HepG2 (cell line): ENCODE data around the gene FIZ1. TPM values are rescaled to one million over a fixed set of nuclear protein-coding genes. Genes with fewer than 3 reads are reported as not detected.

Experiments
- GABPB1 ChIP-seq: IDR thresholded peaks from 2 replicates; pipeline ENCODE4 v1.6.1; 2016; ENCODE audit warnings: mild to moderate bottlenecking, missing genetic modification reagents, moderate library complexity, missing compliant biosample characterization
- GMEB1 ChIP-seq: sonication (generic); formaldehyde crosslinking; IDR thresholded peaks from 2 replicates; pipeline ENCODE4 v1.5.1; 2020; ENCODE audit warnings: missing genetic modification reagents, mild to moderate bottlenecking, borderline replicate concordance
- HDAC1 ChIP-seq: sonication (generic); formaldehyde crosslinking; IDR thresholded peaks from 2 replicates; pipeline ENCODE4 v1.5.1; 2020; ENCODE audit warnings: mild to moderate bottlenecking, missing genetic modification reagents
- HNF4A ChIP-seq: sonication (generic); formaldehyde crosslinking; IDR thresholded peaks from 2 replicates; pipeline ENCODE4 v1.4.0; 2020; ENCODE audit warnings: missing genetic modification reagents
- HNF4G ChIP-seq, 2 experiments: sonication (generic) in 1 of 2; formaldehyde crosslinking in 1 of 2; IDR thresholded peaks; 2 replicates each; pipeline versions ENCODE4 v1.4.0 to v1.6.1; 2011 to 2020; ENCODE audit warnings: borderline replicate concordance in 2 of 2, low read depth in 2 of 2, mild to moderate bottlenecking in 2 of 2, low read length in 1 of 2, missing genetic modification reagents in 1 of 2, moderate library complexity in 1 of 2
- KLF9 ChIP-seq: IDR thresholded peaks from 2 replicates; pipeline ENCODE4 v1.6.1; 2016; ENCODE audit warnings: low read depth
- NRL ChIP-seq: sonication (generic); formaldehyde crosslinking; IDR thresholded peaks from 2 replicates; pipeline ENCODE4 v1.5.0; 2020; ENCODE audit warnings: missing genetic modification reagents, mild to moderate bottlenecking, moderate library complexity, borderline replicate concordance
- POLR2A ChIP-seq, 2 experiments: IDR thresholded peaks; 2 replicates each; pipeline ENCODE4 v1.6.1; 2011; ENCODE audit warnings: low read depth in 2 of 2, low read length in 2 of 2, mild to moderate bottlenecking in 1 of 2, moderate library complexity in 1 of 2; ENCODE audit not compliant: insufficient read depth in 1 of 2
- POLR2AphosphoS5 ChIP-seq: IDR thresholded peaks from 2 replicates; pipeline ENCODE4 v1.6.1; 2012; ENCODE audit warnings: low read depth, low read length
- RBFOX2 ChIP-seq: fragments of 200-400 bp; formaldehyde crosslinking; IDR thresholded peaks from 2 replicates; pipeline ENCODE4 v1.6.1; 2017; ENCODE audit warnings: low read depth, mild to moderate bottlenecking, low read length
- SAP130 ChIP-seq: IDR thresholded peaks from 2 replicates; pipeline ENCODE4 v1.6.1; 2016; ENCODE audit warnings: low read depth
- TAF1 ChIP-seq: sonication (generic); formaldehyde crosslinking; IDR thresholded peaks from 2 replicates; pipeline ENCODE4 v1.4.0; 2020; ENCODE audit warnings: missing genetic modification reagents
- YEATS4 ChIP-seq: sonication (generic); formaldehyde crosslinking; IDR thresholded peaks from 2 replicates; pipeline ENCODE4 v1.4.0; 2020; ENCODE audit warnings: missing genetic modification reagents, borderline replicate concordance
- YY1 ChIP-seq: IDR thresholded peaks from 2 replicates; pipeline ENCODE4 v1.6.1; 2011; ENCODE audit warnings: low read length, low read depth, moderate library complexity, mild to moderate bottlenecking; ENCODE audit not compliant: insufficient read depth, insufficient replicate concordance
- ZFP1 ChIP-seq: IDR thresholded peaks from 2 replicates; pipeline ENCODE4 v1.6.1; 2016
- ZMYM4 ChIP-seq: sonication (generic); formaldehyde crosslinking; IDR thresholded peaks from 2 replicates; pipeline ENCODE4 v1.8.1; 2023; ENCODE audit warnings: mild to moderate bottlenecking, missing genetic modification reagents
- ZNF329 ChIP-seq: sonication (generic); formaldehyde crosslinking; IDR thresholded peaks from 2 replicates; pipeline ENCODE4 v1.9.0; 2021; ENCODE audit warnings: low read depth, mild to moderate bottlenecking, missing genetic modification reagents
- ZNF513 ChIP-seq: sonication (generic); formaldehyde crosslinking; conservative IDR thresholded peaks from 2 replicates; pipeline ENCODE4 v1.5.0; 2020; ENCODE audit warnings: missing genetic modification reagents
- ZNF678 ChIP-seq: sonication (generic); formaldehyde crosslinking; IDR thresholded peaks from 2 replicates; pipeline ENCODE4 v1.4.0; 2020; ENCODE audit warnings: mild to moderate bottlenecking, missing genetic modification reagents
- ZNF782 ChIP-seq: sonication (generic); formaldehyde crosslinking; IDR thresholded peaks from 2 replicates; pipeline ENCODE4 v1.4.0; 2020; ENCODE audit warnings: missing genetic modification reagents, mild to moderate bottlenecking, borderline replicate concordance
- ZSCAN31 ChIP-seq: sonication (generic); formaldehyde crosslinking; IDR thresholded peaks from 2 replicates; pipeline ENCODE4 v1.5.0; 2020; ENCODE audit warnings: low read depth, mild to moderate bottlenecking, missing genetic modification reagents
- polyA plus RNA-seq, 8 experiments: library from polyadenylated mRNA; depleted of rRNA in 3 of 8; stranded (reverse) in 7 of 8; unstranded in 1 of 8; fragments of >200 nt; fragmentation: Illumina TruSeq in 4 of 8; extraction: Trizol in 4 of 8; gene quantifications; 2 replicates each; pipeline versions ENCODE4 v1.2.1 to v1.2.3, GENCODE V29; 2011 to 2016; ENCODE audit warnings: low read depth in 4 of 8, missing spikeins in 1 of 8, mixed read lengths in 1 of 8; ENCODE audit not compliant: insufficient read depth in 1 of 8
- total RNA-seq, 5 experiments: library from RNA; depleted of rRNA; stranded (reverse); fragments of >200 nt; fragmentation: Illumina TruSeq; extraction: Trizol; gene quantifications; 2 replicates each; pipeline ENCODE4 v1.2.3, GENCODE V29; 2016; ENCODE audit warnings: low read depth in 1 of 5
- TF ChIP-seq, protein P1 (sequence below): sonication (generic); formaldehyde crosslinking; IDR thresholded peaks from 2 replicates; pipeline ENCODE4 v1.5.1; 2020; ENCODE audit warnings: mild to moderate bottlenecking, missing genetic modification reagents, moderate library complexity

The FIZ1 gene
- total and polyA plus RNA-seq, 2 of the 13 experiments (the other 11 are each of a cell fraction or from before 2014, with no cell fraction given) = 3.6 to 5.9 TPM

- TF ChIP-seq POLR2AphosphoS5 (peak; percentile 88), ZMYM4 (CRISPR knock-in tag) (0 out of 2 replicates have a peak, but pooled peaks have one; percentile 25), HDAC1 (0 out of 2 replicates have a peak, but pooled peaks have one; percentile 24), ZNF329 (CRISPR knock-in tag) (0 out of 2 replicates have a peak, but pooled peaks have one; percentile 21), GMEB1 (peak; percentile 56; the same call in 1 of the 2 replicates), GABPB1 (CRISPR knock-in tag) (peak; percentile 48; the same call in 1 of the 2 replicates), SAP130 (CRISPR knock-in tag) (peak; percentile 69), HNF4A (peak; percentile 33; the same call in 1 of the 2 replicates), KLF9 (CRISPR knock-in tag) (peak; percentile 80; the same call in 1 of the 2 replicates), RBFOX2 (peak; percentile 93), ZNF782 (CRISPR knock-in tag) (0 out of 2 replicates have a peak, but pooled peaks have one; percentile 33), NRL (CRISPR knock-in tag) (peak; percentile 66; the same call in 1 of the 2 replicates), HNF4G (IDR thresholded peaks at IDR 0.05; ENCODE audit: borderline replicate concordance, low read depth, low read length) (peak; percentile 45; the same call in 1 of the 2 replicates), HNF4G (CRISPR knock-in tag; IDR thresholded peaks at IDR 0.05; ENCODE audit: borderline replicate concordance, low read depth) (no peak), YY1 (peak; percentile 98), ZFP1 (CRISPR knock-in tag) (no peak), ZNF513 (no peak), ZSCAN31 (0 out of 2 replicates have a peak, but pooled peaks have one; percentile 46), YEATS4 (CRISPR knock-in tag) (0 out of 2 replicates have a peak, but pooled peaks have one; percentile 30), TAF1 (peak; percentile 85), ZNF678 (CRISPR knock-in tag) (no peak), POLR2A (IDR thresholded peaks at IDR 0.05; ENCODE audit: insufficient read depth in 1 of 2, low read depth in 2 of 2, low read length in 2 of 2) (peak; percentile 74 to 88)
- TF ChIP-seq, protein P1, sequence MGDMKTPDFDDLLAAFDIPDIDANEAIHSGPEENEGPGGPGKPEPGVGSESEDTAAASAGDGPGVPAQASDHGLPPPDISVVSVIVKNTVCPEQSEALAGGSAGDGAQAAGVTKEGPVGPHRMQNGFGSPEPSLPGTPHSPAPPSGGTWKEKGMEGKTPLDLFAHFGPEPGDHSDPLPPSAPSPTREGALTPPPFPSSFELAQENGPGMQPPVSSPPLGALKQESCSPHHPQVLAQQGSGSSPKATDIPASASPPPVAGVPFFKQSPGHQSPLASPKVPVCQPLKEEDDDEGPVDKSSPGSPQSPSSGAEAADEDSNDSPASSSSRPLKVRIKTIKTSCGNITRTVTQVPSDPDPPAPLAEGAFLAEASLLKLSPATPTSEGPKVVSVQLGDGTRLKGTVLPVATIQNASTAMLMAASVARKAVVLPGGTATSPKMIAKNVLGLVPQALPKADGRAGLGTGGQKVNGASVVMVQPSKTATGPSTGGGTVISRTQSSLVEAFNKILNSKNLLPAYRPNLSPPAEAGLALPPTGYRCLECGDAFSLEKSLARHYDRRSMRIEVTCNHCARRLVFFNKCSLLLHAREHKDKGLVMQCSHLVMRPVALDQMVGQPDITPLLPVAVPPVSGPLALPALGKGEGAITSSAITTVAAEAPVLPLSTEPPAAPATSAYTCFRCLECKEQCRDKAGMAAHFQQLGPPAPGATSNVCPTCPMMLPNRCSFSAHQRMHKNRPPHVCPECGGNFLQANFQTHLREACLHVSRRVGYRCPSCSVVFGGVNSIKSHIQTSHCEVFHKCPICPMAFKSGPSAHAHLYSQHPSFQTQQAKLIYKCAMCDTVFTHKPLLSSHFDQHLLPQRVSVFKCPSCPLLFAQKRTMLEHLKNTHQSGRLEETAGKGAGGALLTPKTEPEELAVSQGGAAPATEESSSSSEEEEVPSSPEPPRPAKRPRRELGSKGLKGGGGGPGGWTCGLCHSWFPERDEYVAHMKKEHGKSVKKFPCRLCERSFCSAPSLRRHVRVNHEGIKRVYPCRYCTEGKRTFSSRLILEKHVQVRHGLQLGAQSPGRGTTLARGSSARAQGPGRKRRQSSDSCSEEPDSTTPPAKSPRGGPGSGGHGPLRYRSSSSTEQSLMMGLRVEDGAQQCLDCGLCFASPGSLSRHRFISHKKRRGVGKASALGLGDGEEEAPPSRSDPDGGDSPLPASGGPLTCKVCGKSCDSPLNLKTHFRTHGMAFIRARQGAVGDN = peak; percentile 63
Observed at GRCh38 chr19:55624109-55625003, 25.0 kb upstream of the FIZ1 start, which contains the start of gene ZNF784 (continued).
